Testis (tissue), 2 donors: ENCODE data around the gene MCM3AP.

ENCODE experiments used
- POLR2A ChIP-seq: fragments of 450-650 bp; IDR thresholded peaks from one replicate; pipeline ENCODE4 v1.6.1; 2017; ENCODE audit warnings: antibody characterized with exemption, mild to moderate bottlenecking, moderate library complexity
- TF ChIP-seq, protein P1 (sequence below), 3 experiments: fragments of 450-650 bp in 2 of 3; fragments of 200-600 bp in 1 of 3; sonication (generic) in 1 of 3; IDR thresholded peaks; one replicate each; pipeline ENCODE4 v1.5.1; 2016 to 2019; ENCODE audit warnings: antibody characterized with exemption in 3 of 3, mild to moderate bottlenecking in 2 of 3, moderate library complexity in 1 of 3

DNA sequence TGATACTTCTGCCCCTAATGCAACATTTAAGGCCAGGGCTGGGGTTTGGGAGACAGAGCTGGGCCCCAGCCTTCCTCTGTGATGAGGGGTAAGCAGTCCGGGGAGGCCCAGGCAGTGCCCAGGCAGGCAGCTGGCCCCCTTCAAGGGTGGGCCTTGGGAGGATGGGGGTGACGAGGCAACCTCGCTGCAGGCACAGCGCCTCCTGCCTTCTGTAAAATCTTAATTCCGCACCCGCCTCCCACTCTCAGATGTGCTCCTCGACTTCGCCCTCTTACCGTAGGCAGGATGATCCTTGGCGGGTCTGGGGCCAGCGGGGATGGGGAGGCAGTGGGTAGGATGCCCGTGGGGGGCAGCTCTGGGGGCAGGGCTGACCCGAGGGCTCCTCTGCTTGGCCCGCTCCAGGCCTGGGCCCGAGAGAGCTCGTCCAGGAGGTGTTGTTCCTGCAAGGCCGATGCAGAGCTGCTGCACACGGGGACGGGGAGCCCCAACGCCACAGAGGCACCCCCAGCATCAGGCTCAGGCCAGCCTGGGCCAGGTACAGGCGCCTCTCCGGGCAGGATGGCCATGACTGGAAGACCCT lies 29.1 kb upstream of the MCM3AP start:
- no peak for TF ChIP-seq POLR2A
- TF ChIP-seq, protein P1, sequence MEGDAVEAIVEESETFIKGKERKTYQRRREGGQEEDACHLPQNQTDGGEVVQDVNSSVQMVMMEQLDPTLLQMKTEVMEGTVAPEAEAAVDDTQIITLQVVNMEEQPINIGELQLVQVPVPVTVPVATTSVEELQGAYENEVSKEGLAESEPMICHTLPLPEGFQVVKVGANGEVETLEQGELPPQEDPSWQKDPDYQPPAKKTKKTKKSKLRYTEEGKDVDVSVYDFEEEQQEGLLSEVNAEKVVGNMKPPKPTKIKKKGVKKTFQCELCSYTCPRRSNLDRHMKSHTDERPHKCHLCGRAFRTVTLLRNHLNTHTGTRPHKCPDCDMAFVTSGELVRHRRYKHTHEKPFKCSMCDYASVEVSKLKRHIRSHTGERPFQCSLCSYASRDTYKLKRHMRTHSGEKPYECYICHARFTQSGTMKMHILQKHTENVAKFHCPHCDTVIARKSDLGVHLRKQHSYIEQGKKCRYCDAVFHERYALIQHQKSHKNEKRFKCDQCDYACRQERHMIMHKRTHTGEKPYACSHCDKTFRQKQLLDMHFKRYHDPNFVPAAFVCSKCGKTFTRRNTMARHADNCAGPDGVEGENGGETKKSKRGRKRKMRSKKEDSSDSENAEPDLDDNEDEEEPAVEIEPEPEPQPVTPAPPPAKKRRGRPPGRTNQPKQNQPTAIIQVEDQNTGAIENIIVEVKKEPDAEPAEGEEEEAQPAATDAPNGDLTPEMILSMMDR (IDR thresholded peaks at IDR 0.05), result no peak
